GM23338 (cell line): ENCODE data around the gene HELB. TPM values are rescaled to one million over a fixed set of nuclear protein-coding genes. Genes with fewer than 3 reads are reported as not detected.

Source experiments
- ATAC-seq: fragments of 200-7000 bp; cut with Tn5 transposase; 3 replicates; pipeline ENCODE4 v1.9.1; 2020
- DNase-seq: peaks from one replicate; pipeline ENCODE4 v3.0.0-alpha.2; 2015; ENCODE audit warnings: low spot score
- H2AFZ ChIP-seq: fragments of 200-600 bp; sonication (generic); 2 replicates; pipeline ENCODE4 v1.8.0; 2016; ENCODE audit warnings: antibody characterized with exemption, mild to moderate bottlenecking, moderate library complexity
- H3F3A ChIP-seq: fragments of 200-600 bp; sonication (generic); replicated peaks from 2 replicates; pipeline ENCODE4 v1.8.0; 2017; ENCODE audit warnings: antibody characterized with exemption, mixed run types, low read depth
- H3K27ac ChIP-seq: fragments of 200-600 bp; sonication (generic); 2 replicates; pipeline ENCODE4 v1.6.1; 2016; ENCODE audit warnings: low read depth
- H3K27me3 ChIP-seq: fragments of 200-600 bp; sonication (generic); 2 replicates; pipeline ENCODE4 v1.8.0; 2016; ENCODE audit warnings: mild to moderate bottlenecking, mixed run types, moderate library complexity; ENCODE audit not compliant: insufficient read depth
- H3K36me3 ChIP-seq: fragments of 200-600 bp; sonication (generic); 2 replicates; pipeline ENCODE4 v1.8.0; 2016; ENCODE audit warnings: mild to moderate bottlenecking; ENCODE audit not compliant: insufficient read depth
- H3K4me1 ChIP-seq: fragments of 200-600 bp; sonication (generic); 2 replicates; pipeline ENCODE4 v1.8.0; 2016; ENCODE audit warnings: mild to moderate bottlenecking, moderate library complexity; ENCODE audit not compliant: insufficient read depth
- H3K4me2 ChIP-seq: fragments of 200-600 bp; sonication (generic); 2 replicates; pipeline ENCODE4 v1.7.1; 2017; ENCODE audit warnings: mixed run types
- H3K4me3 ChIP-seq: fragments of 200-600 bp; sonication (generic); 2 replicates; pipeline ENCODE4 v1.6.1; 2016; ENCODE audit warnings: mixed run types
- H3K79me2 ChIP-seq: fragments of 200-600 bp; sonication (generic); replicated peaks from 2 replicates; pipeline ENCODE4 v1.8.0; 2017; ENCODE audit warnings: mild to moderate bottlenecking; ENCODE audit not compliant: insufficient read depth
- H3K9me2 ChIP-seq: fragments of 200-600 bp; sonication (generic); 2 replicates; pipeline ENCODE4 v1.8.0; 2017; ENCODE audit not compliant: insufficient read depth
- H4K20me1 ChIP-seq: fragments of 200-600 bp; sonication (generic); replicated peaks from 2 replicates; pipeline ENCODE4 v1.8.0; 2017; ENCODE audit warnings: mild to moderate bottlenecking; ENCODE audit not compliant: insufficient read depth
- H3K27ac Mint-ChIP-seq: 2 replicates; pipeline ENCODE4 v1.8.0; 2020; ENCODE audit warnings: inconsistent platforms, mild to moderate bottlenecking, moderate library complexity, mixed read lengths
- H3K27me3 Mint-ChIP-seq: 3 replicates; pipeline ENCODE4 v1.8.0; 2022; ENCODE audit warnings: low read depth, mild to moderate bottlenecking, moderate library complexity, mixed read lengths, inconsistent platforms; ENCODE audit not compliant: insufficient read depth, poor library complexity
- H3K36me3 Mint-ChIP-seq: 3 replicates; pipeline ENCODE4 v1.8.0; 2021; ENCODE audit warnings: low read depth, mild to moderate bottlenecking, inconsistent platforms, moderate library complexity, mixed read lengths
- H3K4me1 Mint-ChIP-seq: 3 replicates; pipeline ENCODE4 v1.8.0; 2020; ENCODE audit warnings: mild to moderate bottlenecking, inconsistent platforms, mixed read lengths
- H3K4me3 Mint-ChIP-seq: 3 replicates; pipeline ENCODE4 v1.8.0; 2021; ENCODE audit warnings: moderate library complexity, mild to moderate bottlenecking, inconsistent platforms, mixed read lengths
- H3K9me3 Mint-ChIP-seq: 3 replicates; pipeline ENCODE4 v1.8.0; 2020; ENCODE audit warnings: moderate library complexity, mild to moderate bottlenecking, inconsistent platforms, mixed read lengths
- EZH2 ChIP-seq: fragments of 200-600 bp; sonication (generic); IDR thresholded peaks from one replicate; pipeline ENCODE4 v1.8.0; 2017; ENCODE audit warnings: antibody characterized with exemption, mild to moderate bottlenecking, low read depth; ENCODE audit not compliant: unreplicated experiment
- EZH2phosphoT487 ChIP-seq: fragments of 200-600 bp; sonication (generic); IDR thresholded peaks from one replicate; pipeline ENCODE4 v1.8.1; 2018; ENCODE audit warnings: antibody characterized with exemption; ENCODE audit not compliant: unreplicated experiment
- POLR2AphosphoS5 ChIP-seq: IDR thresholded peaks from 2 replicates; pipeline ENCODE4 v1.6.1; 2016; ENCODE audit warnings: antibody characterized with exemption, low read depth
- ZNF114 ChIP-seq: fragments of 250-450 bp; sonication (Bioruptor Pico); IDR thresholded peaks from 2 replicates; pipeline ENCODE4 v1.5.0; 2020; ENCODE audit warnings: mild to moderate bottlenecking, moderate library complexity
- ZNF331 ChIP-seq: fragments of 250-450 bp; sonication (Bioruptor Pico); IDR thresholded peaks from 2 replicates; pipeline ENCODE4 v1.5.0; 2020; ENCODE audit warnings: low read depth, mild to moderate bottlenecking, moderate library complexity
- polyA plus RNA-seq: library from polyadenylated mRNA; unstranded; fragments of >200 nt; fragmentation: Nextera tagmentation; extraction: Ambion mirVana; gene quantifications from 2 replicates; pipeline ENCODE4 v1.2.1, GENCODE V29; 2016
- total RNA-seq: library from RNA; depleted of rRNA; stranded (reverse); fragments of >200 nt; shearing (Covaris generic); gene quantifications from 2 replicates; pipeline ENCODE4 v1.2.3, GENCODE V29; 2014
- TF ChIP-seq, protein P1 (sequence below): IDR thresholded peaks from 2 replicates; pipeline ENCODE4 v1.6.1; 2016; ENCODE audit warnings: antibody characterized with exemption
- TF ChIP-seq, protein P2 (sequence below), 2 experiments: fragments of 200-600 bp in 1 of 2; sonication (generic) in 1 of 2; conservative IDR thresholded peaks; 2 replicates each; pipeline versions ENCODE4 v1.5.1 to v1.6.1; 2016 to 2017; ENCODE audit warnings: antibody characterized with exemption in 2 of 2, low read depth in 2 of 2, mild to moderate bottlenecking in 2 of 2, moderate library complexity in 1 of 2
- TF ChIP-seq, protein P3 (sequence below): IDR thresholded peaks from one replicate; pipeline ENCODE4 v1.6.1; 2018; ENCODE audit warnings: antibody characterized with exemption; ENCODE audit not compliant: unreplicated experiment
- TF ChIP-seq, protein P4 (sequence below): fragments of 250-450 bp; sonication (Bioruptor Pico); IDR thresholded peaks from 2 replicates; pipeline ENCODE4 v1.5.0; 2020; ENCODE audit warnings: mild to moderate bottlenecking, moderate library complexity

HELB gene
- total and polyA plus RNA-seq, 2 experiments from 2014 or later = 3.1 to 18.2 TPM

DNA sequence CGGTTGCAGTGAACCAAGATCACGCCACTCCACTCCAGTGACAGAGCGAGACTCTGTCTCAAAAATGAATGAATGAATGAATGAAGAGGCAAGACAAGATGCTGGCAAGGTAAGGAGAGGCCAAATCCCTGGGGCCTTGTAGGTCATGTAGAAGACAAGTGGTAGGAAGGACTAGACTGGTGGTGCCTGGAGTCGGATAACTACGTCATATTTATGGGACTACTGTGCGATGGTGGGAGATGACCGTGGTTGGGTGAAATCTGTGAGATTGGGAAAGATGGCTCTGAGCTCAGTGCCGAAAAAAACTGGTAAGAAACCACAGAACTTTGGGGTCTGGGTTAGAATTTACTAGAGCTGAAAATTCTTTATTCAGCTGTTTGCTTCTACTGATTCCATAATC is 50.6 kb downstream of the HELB start (continued):
- TF ChIP-seq, protein P1, sequence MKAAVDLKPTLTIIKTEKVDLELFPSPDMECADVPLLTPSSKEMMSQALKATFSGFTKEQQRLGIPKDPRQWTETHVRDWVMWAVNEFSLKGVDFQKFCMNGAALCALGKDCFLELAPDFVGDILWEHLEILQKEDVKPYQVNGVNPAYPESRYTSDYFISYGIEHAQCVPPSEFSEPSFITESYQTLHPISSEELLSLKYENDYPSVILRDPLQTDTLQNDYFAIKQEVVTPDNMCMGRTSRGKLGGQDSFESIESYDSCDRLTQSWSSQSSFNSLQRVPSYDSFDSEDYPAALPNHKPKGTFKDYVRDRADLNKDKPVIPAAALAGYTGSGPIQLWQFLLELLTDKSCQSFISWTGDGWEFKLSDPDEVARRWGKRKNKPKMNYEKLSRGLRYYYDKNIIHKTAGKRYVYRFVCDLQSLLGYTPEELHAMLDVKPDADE = no peak
- TF ChIP-seq POLR2AphosphoS5 (no peak), ZNF331 (CRISPR knock-in tag) (no peak), ZNF114 (no peak)
- TF ChIP-seq, protein P2, sequence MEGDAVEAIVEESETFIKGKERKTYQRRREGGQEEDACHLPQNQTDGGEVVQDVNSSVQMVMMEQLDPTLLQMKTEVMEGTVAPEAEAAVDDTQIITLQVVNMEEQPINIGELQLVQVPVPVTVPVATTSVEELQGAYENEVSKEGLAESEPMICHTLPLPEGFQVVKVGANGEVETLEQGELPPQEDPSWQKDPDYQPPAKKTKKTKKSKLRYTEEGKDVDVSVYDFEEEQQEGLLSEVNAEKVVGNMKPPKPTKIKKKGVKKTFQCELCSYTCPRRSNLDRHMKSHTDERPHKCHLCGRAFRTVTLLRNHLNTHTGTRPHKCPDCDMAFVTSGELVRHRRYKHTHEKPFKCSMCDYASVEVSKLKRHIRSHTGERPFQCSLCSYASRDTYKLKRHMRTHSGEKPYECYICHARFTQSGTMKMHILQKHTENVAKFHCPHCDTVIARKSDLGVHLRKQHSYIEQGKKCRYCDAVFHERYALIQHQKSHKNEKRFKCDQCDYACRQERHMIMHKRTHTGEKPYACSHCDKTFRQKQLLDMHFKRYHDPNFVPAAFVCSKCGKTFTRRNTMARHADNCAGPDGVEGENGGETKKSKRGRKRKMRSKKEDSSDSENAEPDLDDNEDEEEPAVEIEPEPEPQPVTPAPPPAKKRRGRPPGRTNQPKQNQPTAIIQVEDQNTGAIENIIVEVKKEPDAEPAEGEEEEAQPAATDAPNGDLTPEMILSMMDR (conservative IDR thresholded peaks at IDR 0.05; ENCODE audit: low read depth in 2 of 2) = no peak
- TF ChIP-seq, protein P3, sequence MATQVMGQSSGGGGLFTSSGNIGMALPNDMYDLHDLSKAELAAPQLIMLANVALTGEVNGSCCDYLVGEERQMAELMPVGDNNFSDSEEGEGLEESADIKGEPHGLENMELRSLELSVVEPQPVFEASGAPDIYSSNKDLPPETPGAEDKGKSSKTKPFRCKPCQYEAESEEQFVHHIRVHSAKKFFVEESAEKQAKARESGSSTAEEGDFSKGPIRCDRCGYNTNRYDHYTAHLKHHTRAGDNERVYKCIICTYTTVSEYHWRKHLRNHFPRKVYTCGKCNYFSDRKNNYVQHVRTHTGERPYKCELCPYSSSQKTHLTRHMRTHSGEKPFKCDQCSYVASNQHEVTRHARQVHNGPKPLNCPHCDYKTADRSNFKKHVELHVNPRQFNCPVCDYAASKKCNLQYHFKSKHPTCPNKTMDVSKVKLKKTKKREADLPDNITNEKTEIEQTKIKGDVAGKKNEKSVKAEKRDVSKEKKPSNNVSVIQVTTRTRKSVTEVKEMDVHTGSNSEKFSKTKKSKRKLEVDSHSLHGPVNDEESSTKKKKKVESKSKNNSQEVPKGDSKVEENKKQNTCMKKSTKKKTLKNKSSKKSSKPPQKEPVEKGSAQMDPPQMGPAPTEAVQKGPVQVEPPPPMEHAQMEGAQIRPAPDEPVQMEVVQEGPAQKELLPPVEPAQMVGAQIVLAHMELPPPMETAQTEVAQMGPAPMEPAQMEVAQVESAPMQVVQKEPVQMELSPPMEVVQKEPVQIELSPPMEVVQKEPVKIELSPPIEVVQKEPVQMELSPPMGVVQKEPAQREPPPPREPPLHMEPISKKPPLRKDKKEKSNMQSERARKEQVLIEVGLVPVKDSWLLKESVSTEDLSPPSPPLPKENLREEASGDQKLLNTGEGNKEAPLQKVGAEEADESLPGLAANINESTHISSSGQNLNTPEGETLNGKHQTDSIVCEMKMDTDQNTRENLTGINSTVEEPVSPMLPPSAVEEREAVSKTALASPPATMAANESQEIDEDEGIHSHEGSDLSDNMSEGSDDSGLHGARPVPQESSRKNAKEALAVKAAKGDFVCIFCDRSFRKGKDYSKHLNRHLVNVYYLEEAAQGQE = no peak

DNA sequence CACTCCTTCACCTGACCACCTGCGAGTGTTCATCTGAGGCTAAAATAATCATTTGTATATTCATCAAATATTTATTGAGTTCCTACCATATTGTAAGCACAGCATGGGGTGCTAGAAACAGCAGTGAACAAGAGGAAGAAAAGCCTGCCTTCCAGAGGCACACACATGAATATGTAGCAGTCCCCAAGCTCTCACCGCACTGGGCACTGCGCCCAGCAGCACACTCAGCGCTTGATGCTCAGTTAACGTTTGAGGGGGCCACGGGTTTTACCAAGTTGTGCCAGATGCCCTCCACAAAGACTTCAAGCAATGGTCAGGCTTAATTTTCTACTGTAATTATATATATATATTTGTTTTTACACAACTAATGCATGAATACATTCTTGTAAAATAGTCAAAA is 52.0 kb downstream of the HELB start:
- Histone ChIP-seq H3K27me3 (no peaks in the 10 kb centered on the region), H4K20me1 (no peaks in the 10 kb centered on the region), H3K27ac (no peak overlapping the region), H3K36me3 (no peaks in the 10 kb centered on the region), H3K4me1 (peaks cover 18% of the 10 kb centered on the region), H3F3A (no peaks in the 10 kb centered on the region), H3K9me2 (peaks cover 11% of the 10 kb centered on the region; the same call in 1 of the 2 replicates), H3K4me3 (no peak overlapping the region), H3K4me2 (no peak overlapping the region), H3K79me2 (no peaks in the 10 kb centered on the region), H2AFZ (no peak overlapping the region)
- no peak overlapping the region for H3K4me3 Mint-ChIP-seq
- H3K27ac Mint-ChIP-seq = no peak overlapping the region; the same call in 1 of the 2 replicates
- no peaks in the 10 kb centered on the region for H3K9me3 Mint-ChIP-seq
- H3K27me3 Mint-ChIP-seq = peaks cover 2% of the 10 kb centered on the region
- peaks cover 4% of the 10 kb centered on the region; the same call in 2 of the 3 replicates for H3K36me3 Mint-ChIP-seq
- DNase-seq (no peak), ATAC-seq (no peak)
- peaks cover 19% of the 10 kb centered on the region for H3K4me1 Mint-ChIP-seq
- TF ChIP-seq EZH2phosphoT487 = no peak
- TF ChIP-seq ZNF331 (CRISPR knock-in tag) = no peak
- no peak for TF ChIP-seq POLR2AphosphoS5
- TF ChIP-seq, protein P4, sequence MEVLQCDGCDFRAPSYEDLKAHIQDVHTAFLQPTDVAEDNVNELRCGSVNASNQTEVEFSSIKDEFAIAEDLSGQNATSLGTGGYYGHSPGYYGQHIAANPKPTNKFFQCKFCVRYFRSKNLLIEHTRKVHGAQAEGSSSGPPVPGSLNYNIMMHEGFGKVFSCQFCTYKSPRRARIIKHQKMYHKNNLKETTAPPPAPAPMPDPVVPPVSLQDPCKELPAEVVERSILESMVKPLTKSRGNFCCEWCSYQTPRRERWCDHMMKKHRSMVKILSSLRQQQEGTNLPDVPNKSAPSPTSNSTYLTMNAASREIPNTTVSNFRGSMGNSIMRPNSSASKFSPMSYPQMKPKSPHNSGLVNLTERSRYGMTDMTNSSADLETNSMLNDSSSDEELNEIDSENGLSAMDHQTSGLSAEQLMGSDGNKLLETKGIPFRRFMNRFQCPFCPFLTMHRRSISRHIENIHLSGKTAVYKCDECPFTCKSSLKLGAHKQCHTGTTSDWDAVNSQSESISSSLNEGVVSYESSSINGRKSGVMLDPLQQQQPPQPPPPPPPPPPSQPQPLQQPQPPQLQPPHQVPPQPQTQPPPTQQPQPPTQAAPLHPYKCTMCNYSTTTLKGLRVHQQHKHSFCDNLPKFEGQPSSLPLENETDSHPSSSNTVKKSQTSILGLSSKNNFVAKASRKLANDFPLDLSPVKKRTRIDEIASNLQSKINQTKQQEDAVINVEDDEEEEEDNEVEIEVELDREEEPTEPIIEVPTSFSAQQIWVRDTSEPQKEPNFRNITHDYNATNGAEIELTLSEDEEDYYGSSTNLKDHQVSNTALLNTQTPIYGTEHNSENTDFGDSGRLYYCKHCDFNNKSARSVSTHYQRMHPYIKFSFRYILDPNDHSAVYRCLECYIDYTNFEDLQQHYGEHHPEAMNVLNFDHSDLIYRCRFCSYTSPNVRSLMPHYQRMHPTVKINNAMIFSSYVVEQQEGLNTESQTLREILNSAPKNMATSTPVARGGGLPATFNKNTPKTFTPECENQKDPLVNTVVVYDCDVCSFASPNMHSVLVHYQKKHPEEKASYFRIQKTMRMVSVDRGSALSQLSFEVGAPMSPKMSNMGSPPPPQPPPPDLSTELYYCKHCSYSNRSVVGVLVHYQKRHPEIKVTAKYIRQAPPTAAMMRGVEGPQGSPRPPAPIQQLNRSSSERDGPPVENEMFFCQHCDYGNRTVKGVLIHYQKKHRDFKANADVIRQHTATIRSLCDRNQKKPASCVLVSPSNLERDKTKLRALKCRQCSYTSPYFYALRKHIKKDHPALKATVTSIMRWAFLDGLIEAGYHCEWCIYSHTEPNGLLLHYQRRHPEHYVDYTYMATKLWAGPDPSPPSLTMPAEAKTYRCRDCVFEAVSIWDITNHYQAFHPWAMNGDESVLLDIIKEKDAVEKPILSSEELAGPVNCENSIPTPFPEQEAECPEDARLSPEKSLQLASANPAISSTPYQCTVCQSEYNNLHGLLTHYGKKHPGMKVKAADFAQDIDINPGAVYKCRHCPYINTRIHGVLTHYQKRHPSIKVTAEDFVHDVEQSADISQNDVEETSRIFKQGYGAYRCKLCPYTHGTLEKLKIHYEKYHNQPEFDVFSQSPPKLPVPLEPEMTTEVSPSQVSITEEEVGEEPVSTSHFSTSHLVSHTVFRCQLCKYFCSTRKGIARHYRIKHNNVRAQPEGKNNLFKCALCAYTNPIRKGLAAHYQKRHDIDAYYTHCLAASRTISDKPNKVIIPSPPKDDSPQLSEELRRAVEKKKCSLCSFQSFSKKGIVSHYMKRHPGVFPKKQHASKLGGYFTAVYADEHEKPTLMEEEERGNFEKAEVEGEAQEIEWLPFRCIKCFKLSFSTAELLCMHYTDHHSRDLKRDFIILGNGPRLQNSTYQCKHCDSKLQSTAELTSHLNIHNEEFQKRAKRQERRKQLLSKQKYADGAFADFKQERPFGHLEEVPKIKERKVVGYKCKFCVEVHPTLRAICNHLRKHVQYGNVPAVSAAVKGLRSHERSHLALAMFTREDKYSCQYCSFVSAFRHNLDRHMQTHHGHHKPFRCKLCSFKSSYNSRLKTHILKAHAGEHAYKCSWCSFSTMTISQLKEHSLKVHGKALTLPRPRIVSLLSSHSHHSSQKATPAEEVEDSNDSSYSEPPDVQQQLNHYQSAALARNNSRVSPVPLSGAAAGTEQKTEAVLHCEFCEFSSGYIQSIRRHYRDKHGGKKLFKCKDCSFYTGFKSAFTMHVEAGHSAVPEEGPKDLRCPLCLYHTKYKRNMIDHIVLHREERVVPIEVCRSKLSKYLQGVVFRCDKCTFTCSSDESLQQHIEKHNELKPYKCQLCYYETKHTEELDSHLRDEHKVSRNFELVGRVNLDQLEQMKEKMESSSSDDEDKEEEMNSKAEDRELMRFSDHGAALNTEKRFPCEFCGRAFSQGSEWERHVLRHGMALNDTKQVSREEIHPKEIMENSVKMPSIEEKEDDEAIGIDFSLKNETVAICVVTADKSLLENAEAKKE (CRISPR knock-in tag) = no peak
- TF ChIP-seq, protein P2 (conservative IDR thresholded peaks at IDR 0.05; ENCODE audit: low read depth in 2 of 2) = no peak
- TF ChIP-seq EZH2 = no peak
